GM19324 (cell line): ENCODE results near the gene CELSR1.

Experiments
- ATAC-seq: cut with Tn5 transposase; IDR thresholded peaks from one replicate; pipeline ENCODE4 v1.9.1; 2021; ENCODE audit warnings: mild to moderate bottlenecking, moderate library complexity; ENCODE audit not compliant: unreplicated experiment, low FRiP score

The CELSR1 gene

GRCh38 chr22:46575911-46576555 lies 38.6 kb upstream of the CELSR1 start:
- no peak for ATAC-seq

GRCh38 chr22:46574993-46575910 lies 37.8 kb upstream of the CELSR1 start:
- no peak for ATAC-seq

- no peak for ATAC-seq
These were observed 37.1 kb upstream of the CELSR1 start for GRCh38 chr22:46574438-46574992.

GRCh38 chr22:46573781-46574437 lies 36.5 kb upstream of the CELSR1 start:
- ATAC-seq: no peak

- no peak for ATAC-seq
These were observed 35.7 kb upstream of the CELSR1 start for GRCh38 chr22:46572911-46573780.

DNA sequence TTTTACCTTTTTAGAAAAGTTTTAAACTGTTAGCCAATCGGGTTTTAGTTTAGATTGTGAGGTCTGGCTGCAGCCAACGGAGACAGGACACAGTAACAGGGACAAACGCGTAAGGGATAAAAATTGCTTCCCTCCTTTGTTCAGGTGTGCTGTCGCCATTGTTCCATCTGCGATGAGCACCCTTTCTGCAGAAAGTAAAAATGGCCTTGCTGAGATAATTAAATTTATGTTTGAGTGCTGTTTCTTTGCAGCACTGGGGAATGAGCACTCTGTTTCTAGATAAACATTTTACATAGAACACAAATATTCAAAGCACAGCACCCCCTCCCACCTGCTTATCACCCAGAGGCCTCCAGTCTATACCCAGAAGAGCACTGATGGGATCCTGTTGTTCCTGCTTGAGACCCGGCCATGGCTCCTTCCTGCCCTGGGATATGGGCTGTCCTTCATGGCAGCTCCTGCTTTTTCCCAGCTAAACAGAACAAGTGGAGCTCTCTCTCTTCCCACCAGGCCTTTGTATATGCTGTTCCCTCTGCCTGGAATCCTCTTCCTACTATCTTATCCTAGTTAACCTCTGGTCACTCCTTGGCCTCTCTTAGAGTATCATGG lies 34.3 kb upstream of the CELSR1 start:
- no peak for ATAC-seq

GRCh38 chr22:46569848-46570695 lies 32.7 kb upstream of the CELSR1 start:
- no peak for ATAC-seq

- ATAC-seq: no peak
These were observed 31.8 kb upstream of the CELSR1 start for GRCh38 chr22:46569055-46569847.

GRCh38 chr22:46568102-46568809 lies 30.8 kb upstream of the CELSR1 start:
- ATAC-seq: no peak

- no peak for ATAC-seq
These were observed 30.1 kb upstream of the CELSR1 start for GRCh38 chr22:46567471-46567870.

DNA sequence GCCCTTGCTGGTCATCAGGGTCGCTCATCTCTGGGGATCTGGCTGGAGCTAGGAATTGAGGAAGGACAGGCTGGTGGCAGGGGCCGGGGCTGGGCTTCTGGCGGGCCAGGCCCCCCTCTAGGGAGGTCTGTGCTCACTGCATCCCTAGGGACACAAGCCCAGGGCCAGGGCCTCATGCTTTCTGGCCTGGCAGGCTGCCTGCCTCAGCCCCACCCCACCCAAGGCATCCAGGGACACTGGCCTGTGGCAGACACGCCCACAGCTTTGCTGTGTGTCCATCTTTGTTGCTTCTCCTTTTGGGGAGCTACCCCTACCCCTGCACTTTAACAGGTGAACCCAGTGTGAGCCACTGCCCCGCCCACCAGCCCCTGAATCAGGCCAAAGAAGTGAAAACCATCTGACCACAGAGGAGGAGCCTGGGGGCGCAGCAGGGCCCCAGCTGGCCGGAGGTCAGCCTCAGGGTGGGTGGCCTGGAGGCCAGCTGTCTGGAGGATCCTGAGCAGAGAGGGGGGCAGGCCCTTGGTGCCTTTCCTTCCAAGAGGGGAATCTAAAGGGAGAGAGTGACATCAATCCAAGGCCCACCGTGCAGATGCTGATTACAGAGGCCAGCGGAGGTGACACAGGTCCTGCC lies 26.8 kb upstream of the CELSR1 start:
- ATAC-seq: no peak

DNA sequence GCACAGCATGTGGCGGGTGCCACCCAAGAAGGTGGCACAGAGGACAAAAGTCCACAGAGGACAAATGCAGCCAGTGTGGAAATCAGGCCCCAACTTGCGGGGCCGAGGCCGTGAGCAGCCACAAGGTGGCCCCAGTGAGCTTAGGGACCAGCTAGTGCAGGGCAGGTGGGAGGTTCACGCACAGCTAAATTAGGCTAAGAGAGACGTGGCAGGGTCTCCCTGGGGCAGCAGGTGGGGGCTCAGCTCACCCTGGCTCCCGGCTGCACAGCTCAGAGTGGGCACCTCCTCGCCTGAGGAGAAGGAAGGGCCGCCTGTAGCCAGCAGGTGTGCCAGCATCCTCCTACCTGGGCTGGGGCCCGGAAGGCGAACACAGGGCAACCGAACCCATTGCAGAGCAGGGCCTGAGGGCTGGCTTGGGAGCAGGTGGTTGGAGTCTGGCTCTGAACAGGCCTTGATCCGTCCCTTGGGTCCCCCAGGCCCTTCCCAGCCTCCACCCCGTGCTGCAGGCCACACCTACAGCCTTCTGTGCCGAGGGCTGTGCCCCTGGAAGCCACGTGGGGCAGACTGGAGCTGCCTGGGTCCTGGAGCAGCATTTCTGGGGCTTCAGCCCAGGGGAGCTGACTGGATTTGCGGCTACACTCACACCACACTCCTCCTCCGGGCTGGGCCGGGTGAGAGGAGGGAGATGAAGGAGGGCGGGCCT lies 26.1 kb upstream of the CELSR1 start:
- ATAC-seq: no peak

GRCh38 chr22:46561435-46561905 lies 24.1 kb upstream of the CELSR1 start:
- ATAC-seq: no peak

DNA sequence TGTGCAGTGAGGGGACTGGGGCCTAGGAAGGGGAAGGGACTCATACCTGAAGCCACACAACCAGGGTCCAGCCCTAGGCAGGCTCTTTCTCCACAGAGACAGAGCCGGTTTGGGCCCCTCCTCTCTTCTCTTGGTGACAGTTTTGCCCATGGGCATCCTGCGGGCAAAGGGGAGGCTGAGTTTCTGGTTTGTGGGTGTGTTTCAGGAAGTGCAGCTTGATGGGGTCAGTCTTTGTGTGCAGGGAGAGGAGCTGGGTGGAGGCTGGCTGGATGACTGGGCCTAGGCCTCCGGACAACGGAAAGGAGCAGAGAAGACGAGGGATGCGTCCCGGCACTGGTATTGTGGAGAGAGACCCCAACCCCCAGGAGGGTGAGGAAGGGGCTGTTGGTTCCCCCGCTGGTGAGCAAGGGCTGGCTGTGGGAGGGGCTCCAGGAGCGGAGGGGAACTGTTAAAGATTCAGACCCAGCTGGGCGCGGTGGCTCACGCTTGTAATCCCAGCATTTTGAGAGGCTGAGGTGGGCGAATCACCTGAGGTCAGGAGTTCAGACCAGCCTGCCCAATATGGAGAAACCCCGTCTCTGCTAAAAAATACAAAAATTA lies 23.4 kb upstream of the CELSR1 start:
- no peak for ATAC-seq

GRCh38 chr22:46557736-46558480 lies 20.5 kb upstream of the CELSR1 start:
- ATAC-seq: no peak
